Left renal pelvis (tissue), 4 donors: Measurements from ENCODE around the gene HOMER1. TPM values are rescaled to one million over a fixed set of nuclear protein-coding genes. Genes with fewer than 3 reads are reported as not detected.

ENCODE experiments used
- DNase-seq, 4 donors: peaks; one replicate each; pipeline ENCODE4 v3.0.0-alpha.2; 2013; ENCODE audit warnings: low read depth in 4 of 4, low spot score in 3 of 4
- polyA plus RNA-seq, 4 donors: library from polyadenylated mRNA; unstranded; fragments of 120-200 nt; gene quantifications; one replicate each; pipeline ENCODE4 v1.2.1, GENCODE V29; 2013; ENCODE audit not compliant: insufficient read length in 4 of 4

HOMER1 gene
- polyA plus RNA-seq: 10 to 100 TPM in 3 of 4 donors, 1 to 10 TPM in 1; 6.3 to 29.3 (median 20.7) TPM

GRCh38 chr5:79513704-79514390 is at the start of gene HOMER1:
Gene HOMER1 (minus strand): TSS chr5:79514134. CDS start chr5:79512774, 1,360 bp downstream.
- peak; percentile 61 to 78 (median 73) for DNase-seq

- no peak for DNase-seq
Measured at GRCh38 chr5:79563247-79563590, 49.3 kb upstream of the HOMER1 start.

- DNase-seq: no peak
Measured at GRCh38 chr5:79562351-79563246, 48.7 kb upstream of the HOMER1 start.

- no peak for DNase-seq
Measured at GRCh38 chr5:79561525-79561893, 47.6 kb upstream of the HOMER1 start.

GRCh38 chr5:79560771-79561524 is 47.0 kb upstream of the HOMER1 start:
- DNase-seq: no peak

- DNase-seq: no peak
Measured at GRCh38 chr5:79555418-79555817, 41.5 kb upstream of the HOMER1 start.

- DNase-seq: no peak
Measured at GRCh38 chr5:79552984-79553383, 39.0 kb upstream of the HOMER1 start.

- no peak for DNase-seq
Measured at GRCh38 chr5:79547982-79548381, 34.0 kb upstream of the HOMER1 start.

- DNase-seq: no peak
Measured at GRCh38 chr5:79547429-79547822, 33.5 kb upstream of the HOMER1 start.

- no peak for DNase-seq
Measured at GRCh38 chr5:79546782-79547428, 33.0 kb upstream of the HOMER1 start.

GRCh38 chr5:79544131-79544530 is 30.2 kb upstream of the HOMER1 start:
- no peak for DNase-seq

- DNase-seq: no peak
Measured at GRCh38 chr5:79540939-79541338, 27.0 kb upstream of the HOMER1 start.

- no peak for DNase-seq
Measured at GRCh38 chr5:79536193-79536906, 22.4 kb upstream of the HOMER1 start.

GRCh38 chr5:79535477-79536192 is 21.7 kb upstream of the HOMER1 start:
- DNase-seq: no peak

- no peak for DNase-seq
Measured at GRCh38 chr5:79529110-79529509, 15.2 kb upstream of the HOMER1 start.

- no peak for DNase-seq
Measured at GRCh38 chr5:79527431-79527830, 13.5 kb upstream of the HOMER1 start.

GRCh38 chr5:79526928-79527327 is 13.0 kb upstream of the HOMER1 start:
- DNase-seq: no peak

- DNase-seq: no peak
Measured at GRCh38 chr5:79526493-79526892, 12.6 kb upstream of the HOMER1 start.

- no peak for DNase-seq
Measured at GRCh38 chr5:79521156-79521555, 7.2 kb upstream of the HOMER1 start.
